MM.1S (cell line): ENCODE results near the gene MUC5AC.
"Not testable (repeated sequence)": the region's sequence is repeated elsewhere in the genome, so short reads cannot be mapped to it uniquely, and the experiment has no call there.

Experiments used
- CTCF ChIP-seq: fragments of 300-600 bp; sonication (generic); IDR thresholded peaks from 2 replicates; pipeline ENCODE4 v1.5.1; 2016; ENCODE audit warnings: antibody characterized with exemption, low read length, mixed read lengths
- EZH2 ChIP-seq: fragments of 300-600 bp; sonication (generic); optimal IDR thresholded peaks from 2 replicates; pipeline ENCODE3; 2017; ENCODE audit warnings: low read depth, mild to moderate bottlenecking, antibody characterized with exemption, low read length, mixed read lengths

DNA sequence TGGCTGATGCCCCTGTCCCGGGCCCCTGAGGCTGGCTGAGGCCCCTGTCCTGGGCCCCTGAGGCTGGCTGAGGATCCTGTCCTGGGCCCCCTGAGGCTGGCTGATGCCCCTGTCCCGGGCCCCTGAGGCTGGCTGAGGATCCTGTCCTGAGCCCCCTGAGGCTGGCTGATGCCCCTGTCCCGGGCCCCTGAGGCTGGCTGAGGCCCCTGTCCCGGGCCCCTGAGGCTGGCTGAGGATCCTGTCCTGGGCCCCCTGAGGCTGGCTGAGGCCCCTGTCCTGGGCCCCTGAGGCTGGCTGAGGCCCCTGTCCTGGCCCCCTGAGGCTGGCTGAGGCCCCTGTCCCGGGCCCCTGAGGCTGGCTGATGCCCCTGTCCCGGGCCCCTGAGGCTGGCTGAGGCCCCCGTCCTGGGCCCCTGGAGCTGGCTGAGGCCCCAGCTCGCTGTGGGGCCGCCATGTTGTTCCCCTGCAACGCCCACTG lies 7.1 kb downstream of the MUC5AC start:
- TF ChIP-seq CTCF, EZH2: not testable (repeated sequence)
